ENCODE measurements around the gene IL1RAPL2.
"Not testable (repeated sequence)": the region's sequence is repeated elsewhere in the genome, so short reads cannot be mapped to it uniquely, and the experiment has no call there.

The IL1RAPL2 gene

DNA sequence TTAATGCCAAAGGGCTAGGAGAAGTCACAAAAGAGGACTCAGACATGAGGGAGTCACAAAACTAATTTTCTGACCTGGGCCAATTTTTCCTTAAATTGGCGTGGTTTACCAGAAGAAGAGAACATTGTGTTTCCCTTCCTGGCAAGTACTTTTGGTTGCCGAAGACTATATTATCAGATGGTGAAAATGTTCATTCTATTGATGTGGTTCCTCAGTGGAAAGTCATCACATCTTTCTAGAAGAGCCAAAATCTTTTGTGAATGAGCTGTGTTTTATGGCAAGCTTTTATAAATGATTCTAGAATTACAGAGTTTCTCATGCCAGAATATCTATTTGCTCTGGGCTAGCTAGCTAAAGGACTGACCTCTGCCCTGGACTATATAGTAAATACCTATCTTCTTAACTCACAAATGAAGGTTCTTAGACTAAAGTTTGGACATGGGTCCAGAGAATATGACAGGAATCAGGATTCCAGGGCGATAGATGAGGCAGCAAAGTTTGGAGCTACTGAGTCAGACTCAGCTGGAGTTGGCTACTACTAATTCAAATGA, 288.9 kb downstream of the IL1RAPL2 start:
- CTCF ChIA-PET, result no interaction called here

DNA sequence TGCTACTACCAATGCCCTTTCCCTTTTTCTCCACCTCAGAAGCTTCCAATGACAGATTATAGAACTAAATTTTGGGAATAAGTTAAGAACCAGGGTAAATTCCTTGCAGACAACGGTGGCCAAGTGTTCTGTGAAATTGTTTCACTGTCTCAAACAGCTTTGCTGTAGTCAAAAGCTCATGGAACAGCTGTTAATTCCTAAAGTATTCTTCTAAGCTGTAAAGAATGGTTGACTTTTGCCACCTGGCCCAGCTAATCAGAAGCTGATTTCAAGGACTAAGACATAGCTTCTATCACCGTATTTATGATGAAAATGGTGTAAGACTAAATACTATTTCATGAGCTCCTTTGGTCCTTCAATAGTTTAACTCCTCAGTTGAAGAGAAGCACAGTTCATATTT, 297.5 kb downstream of the IL1RAPL2 start:
- TF ChIP-seq, protein P1, sequence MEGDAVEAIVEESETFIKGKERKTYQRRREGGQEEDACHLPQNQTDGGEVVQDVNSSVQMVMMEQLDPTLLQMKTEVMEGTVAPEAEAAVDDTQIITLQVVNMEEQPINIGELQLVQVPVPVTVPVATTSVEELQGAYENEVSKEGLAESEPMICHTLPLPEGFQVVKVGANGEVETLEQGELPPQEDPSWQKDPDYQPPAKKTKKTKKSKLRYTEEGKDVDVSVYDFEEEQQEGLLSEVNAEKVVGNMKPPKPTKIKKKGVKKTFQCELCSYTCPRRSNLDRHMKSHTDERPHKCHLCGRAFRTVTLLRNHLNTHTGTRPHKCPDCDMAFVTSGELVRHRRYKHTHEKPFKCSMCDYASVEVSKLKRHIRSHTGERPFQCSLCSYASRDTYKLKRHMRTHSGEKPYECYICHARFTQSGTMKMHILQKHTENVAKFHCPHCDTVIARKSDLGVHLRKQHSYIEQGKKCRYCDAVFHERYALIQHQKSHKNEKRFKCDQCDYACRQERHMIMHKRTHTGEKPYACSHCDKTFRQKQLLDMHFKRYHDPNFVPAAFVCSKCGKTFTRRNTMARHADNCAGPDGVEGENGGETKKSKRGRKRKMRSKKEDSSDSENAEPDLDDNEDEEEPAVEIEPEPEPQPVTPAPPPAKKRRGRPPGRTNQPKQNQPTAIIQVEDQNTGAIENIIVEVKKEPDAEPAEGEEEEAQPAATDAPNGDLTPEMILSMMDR (conservative IDR thresholded peaks at IDR 0.05; ENCODE audit: low read depth), result no peak
- no peak overlapping the region for H3K27ac ChIP-seq
- ChIA-PET POLR2A (ENCODE audit: low non-redundant PET) (no interaction called here), CTCF (interaction anchor here (0.6 kb wide), 1 partner anchor 297 kb away, joined by 3 read pairs; the partner anchor contains the start of gene IL1RAPL2)
- no peak for DNase-seq (ENCODE audit: low spot score)

More for the DNA sequence above, 288.9 kb downstream of the IL1RAPL2 start:
- no peak overlapping the region for H3K27ac ChIP-seq
- POLR2A ChIA-PET (ENCODE audit: low non-redundant PET), result no interaction called here
- TF ChIP-seq, protein P1 (conservative IDR thresholded peaks at IDR 0.05; ENCODE audit: low read depth), result no peak
- no peak for DNase-seq (ENCODE audit: low spot score)

DNA sequence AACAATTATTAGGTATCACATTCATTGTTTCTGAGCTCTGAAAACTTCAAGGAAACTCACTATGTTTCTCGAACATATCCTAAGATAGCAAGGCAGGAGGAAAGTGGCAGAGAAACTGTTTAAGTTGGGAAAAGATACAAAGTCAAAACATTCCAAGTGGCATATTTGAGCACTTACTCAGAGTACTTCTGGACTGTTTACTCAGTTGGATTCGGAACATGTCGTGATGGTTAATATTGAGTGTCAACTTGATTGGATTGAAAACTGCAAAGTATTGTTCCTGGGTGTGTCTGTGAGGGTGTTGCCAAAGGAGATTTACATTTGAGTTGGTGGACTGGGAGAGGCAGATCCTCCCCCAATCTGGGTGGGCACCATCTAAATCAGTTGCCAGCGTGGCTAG, 298.3 kb downstream of the IL1RAPL2 start:
- CTCF ChIA-PET, result interaction anchor here (0.6 to 0.7 kb wide), 2 partner anchors 157 to 298 kb away, joined by 3 read pairs; partner anchors contain the start of gene IL1RAPL2
- no peak overlapping the region for H3K27ac ChIP-seq
- TF ChIP-seq, protein P1 (conservative IDR thresholded peaks at IDR 0.05; ENCODE audit: low read depth), result no peak
- POLR2A ChIA-PET (ENCODE audit: low non-redundant PET), result no interaction called here
- DNase-seq (ENCODE audit: low spot score), result no peak

DNA sequence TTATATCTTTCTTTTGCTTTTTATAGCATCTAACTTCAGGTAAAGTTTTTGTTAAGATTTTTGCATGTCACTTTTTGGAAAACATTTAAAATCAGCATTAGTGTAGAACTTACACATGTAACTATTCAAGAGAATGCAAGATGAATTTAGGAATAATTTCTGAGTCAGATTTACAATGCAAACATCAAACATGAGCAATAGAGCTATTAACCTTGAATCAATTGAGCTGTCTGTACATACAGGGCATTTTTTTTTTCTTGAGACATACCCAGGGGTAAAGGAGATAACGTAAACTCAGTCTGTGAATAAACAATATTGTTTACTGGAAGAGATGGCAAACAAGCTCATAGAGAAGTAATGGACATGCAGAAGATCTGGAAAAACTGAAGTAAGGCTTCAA, 311.5 kb downstream of the IL1RAPL2 start:
- TF ChIP-seq, protein P1 (conservative IDR thresholded peaks at IDR 0.05; ENCODE audit: low read depth), result no peak
- DNase-seq (ENCODE audit: low spot score), result no peak
- POLR2A ChIA-PET (ENCODE audit: low non-redundant PET), result no interaction called here
- H3K27ac ChIP-seq, result no peak overlapping the region
- CTCF ChIA-PET, result no interaction called here

DNA sequence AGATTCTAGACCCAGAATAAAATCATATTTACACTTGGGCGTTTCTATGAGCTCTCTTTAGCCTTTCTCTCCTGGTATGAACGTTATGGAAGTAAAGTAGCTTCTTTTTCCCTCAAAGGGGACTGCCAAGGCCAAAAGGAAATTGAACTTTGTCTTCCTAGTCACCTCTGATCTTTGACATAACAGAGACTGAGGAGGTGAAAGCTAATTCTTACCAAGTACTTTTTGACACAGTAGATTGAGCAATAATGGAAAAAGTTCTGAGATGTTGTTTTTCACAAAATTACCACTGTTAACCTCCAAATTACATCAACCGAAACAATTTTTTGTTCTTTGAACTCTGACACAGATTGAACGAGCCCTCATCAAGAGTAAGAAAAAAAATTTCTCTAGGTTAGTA, 336.1 kb downstream of the IL1RAPL2 start:
- POLR2A ChIA-PET (ENCODE audit: low non-redundant PET), result no interaction called here
- TF ChIP-seq, protein P1 (conservative IDR thresholded peaks at IDR 0.05; ENCODE audit: low read depth), result no peak
- H3K27ac ChIP-seq, result no peak overlapping the region
- DNase-seq (ENCODE audit: low spot score), result no peak
- CTCF ChIA-PET, result interaction anchor here (0.6 kb wide), 2 partner anchors 12 to 237 kb away, joined by 3 read pairs; no protein-coding TSS in a partner anchor

DNA sequence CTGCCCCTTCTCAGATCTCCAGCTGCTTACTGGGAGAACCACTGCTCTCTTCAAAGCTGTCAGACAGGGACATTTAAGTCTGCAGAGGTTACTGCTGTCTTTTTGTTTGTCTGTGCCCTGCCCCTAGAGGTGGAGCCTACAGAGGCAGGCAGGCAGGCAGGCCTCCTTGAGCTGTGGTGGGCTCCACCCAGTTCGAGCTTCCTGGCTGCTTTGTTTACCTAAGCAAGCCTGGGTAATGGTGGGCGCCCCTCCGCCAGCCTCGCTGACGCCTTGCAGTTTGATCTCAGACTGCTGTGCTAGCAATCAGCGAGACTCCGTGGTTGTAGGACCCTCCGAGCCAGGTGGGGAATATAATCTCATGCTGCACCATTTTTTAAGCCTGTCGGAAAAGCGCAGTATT, 343.7 kb downstream of the IL1RAPL2 start:
- POLR2A ChIA-PET (ENCODE audit: low non-redundant PET); H3K27ac ChIP-seq; CTCF ChIA-PET; DNase-seq (ENCODE audit: low spot score): not testable (repeated sequence)

DNA sequence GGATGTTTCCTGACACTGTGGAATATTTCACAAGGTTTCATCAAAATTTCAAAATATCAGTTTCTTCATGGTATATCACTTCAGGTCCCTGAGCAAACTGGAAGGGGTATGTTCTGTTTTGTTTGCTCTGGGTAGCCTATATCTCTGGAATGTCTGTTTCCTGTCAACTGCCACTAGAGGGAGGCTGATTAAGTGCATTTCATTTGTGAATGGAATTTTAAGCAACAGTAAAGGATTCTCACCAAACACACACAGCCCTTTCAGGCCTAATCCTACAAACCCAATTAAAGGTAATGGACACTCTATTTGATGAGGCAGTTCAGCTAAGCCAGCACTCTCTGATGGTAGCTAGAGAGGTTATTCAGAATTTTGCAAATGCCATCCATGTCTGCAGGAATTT, 347.3 kb downstream of the IL1RAPL2 start:
- TF ChIP-seq, protein P1 (conservative IDR thresholded peaks at IDR 0.05; ENCODE audit: low read depth), result peak; percentile 31
- POLR2A ChIA-PET (ENCODE audit: low non-redundant PET), result no interaction called here
- peak; percentile 0 for DNase-seq (ENCODE audit: low spot score)
- CTCF ChIA-PET, result interaction anchor here (0.6 to 0.9 kb wide), 4 partner anchors 12 to 1111 kb away, joined by 3 to 5 read pairs (median 4); no protein-coding TSS in a partner anchor
- H3K27ac ChIP-seq, result no peak overlapping the region

DNA sequence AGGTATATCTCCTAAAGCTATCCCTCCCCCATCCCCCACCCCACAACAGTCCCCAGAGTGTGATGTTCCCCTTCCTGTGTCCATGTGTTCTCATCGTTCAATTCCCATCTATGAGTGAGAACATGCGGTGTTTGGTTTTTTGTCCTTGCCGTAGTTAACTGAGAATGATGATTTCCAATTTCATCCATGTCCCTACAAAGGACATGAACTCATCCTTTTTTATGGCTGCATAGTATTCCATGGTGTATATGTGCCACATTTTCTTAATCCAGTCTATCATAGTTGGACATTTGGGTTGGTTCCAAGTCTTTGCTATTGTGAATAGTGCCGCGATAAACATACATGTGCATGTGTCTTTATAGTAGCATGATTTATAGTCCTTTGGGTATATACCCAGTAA, 348.7 kb downstream of the IL1RAPL2 start:
- DNase-seq (ENCODE audit: low spot score); H3K27ac ChIP-seq; POLR2A ChIA-PET (ENCODE audit: low non-redundant PET); CTCF ChIA-PET: not testable (repeated sequence)

All from RWPE1 (cell line).